Epithelial cell of proximal tubule (primary cell): Measurements from ENCODE around the gene CEBPB. TPM values are rescaled to one million over a fixed set of nuclear protein-coding genes. Genes with fewer than 3 reads are reported as not detected.

Source experiments
- DNase-seq: peaks from one replicate; pipeline ENCODE4 v3.0.0-alpha.2; 2011; ENCODE audit warnings: low read depth
- H3K4me3 ChIP-seq: 2 replicates; pipeline ENCODE4 v1.5.1; 2011; ENCODE audit warnings: low read depth, mild to moderate bottlenecking, low read length
- CTCF ChIP-seq: conservative IDR thresholded peaks from 2 replicates; pipeline ENCODE4 v1.5.1; 2012; ENCODE audit warnings: low read depth, mild to moderate bottlenecking, low read length
- total RNA-seq: library from RNA; depleted of rRNA; stranded (reverse); fragments of >200 nt; gene quantifications from 2 replicates; pipeline ENCODE4 v1.2.3, GENCODE V29; 2015

Gene CEBPB
- total RNA-seq: 24.9 and 27.1 TPM in 2 replicates

- H3K4me3 ChIP-seq: peak within 1 kb of the TSS; percentile 84
- peak; percentile 66 for TF ChIP-seq CTCF
- no peak for DNase-seq
These were observed at the start of gene CEBPB for GRCh38 chr20:50190251-50191064. Gene CEBPB (plus strand): TSS chr20:50190830. CDS start chr20:50191034, 204 bp downstream.

GRCh38 chr20:50141018-50141675 is 49.5 kb upstream of the CEBPB start:
- H3K4me3 ChIP-seq: no peak overlapping the region
- no peak for DNase-seq
- no peak for TF ChIP-seq CTCF

GRCh38 chr20:50141811-50142561 is 48.6 kb upstream of the CEBPB start:
- no peak for DNase-seq
- no peak overlapping the region for H3K4me3 ChIP-seq
- no peak for TF ChIP-seq CTCF

GRCh38 chr20:50142812-50143211 is 47.8 kb upstream of the CEBPB start:
- no peak for DNase-seq
- no peak overlapping the region for H3K4me3 ChIP-seq
- no peak for TF ChIP-seq CTCF

- no peak overlapping the region for H3K4me3 ChIP-seq
- DNase-seq: peak; percentile 95
- TF ChIP-seq CTCF: no peak
These were observed 46.3 kb upstream of the CEBPB start for GRCh38 chr20:50144362-50144761.

GRCh38 chr20:50145566-50145965 is 45.1 kb upstream of the CEBPB start:
- no peak for TF ChIP-seq CTCF
- no peak overlapping the region for H3K4me3 ChIP-seq

More at GRCh38 chr20:50145566-50145965, 45.1 kb upstream of the CEBPB start:
- no peak for DNase-seq
